GM23338 (cell line): Measurements from ENCODE around the gene CDYL2. TPM values are rescaled to one million over a fixed set of nuclear protein-coding genes. Genes with fewer than 3 reads are reported as not detected.

Experiments
- ATAC-seq: fragments of 200-7000 bp; cut with Tn5 transposase; 3 replicates; pipeline ENCODE4 v1.9.1; 2020
- DNase-seq: peaks from one replicate; pipeline ENCODE4 v3.0.0-alpha.2; 2015; ENCODE audit warnings: low spot score
- H2AFZ ChIP-seq: fragments of 200-600 bp; sonication (generic); 2 replicates; pipeline ENCODE4 v1.8.0; 2016; ENCODE audit warnings: antibody characterized with exemption, mild to moderate bottlenecking, moderate library complexity
- H3F3A ChIP-seq: fragments of 200-600 bp; sonication (generic); replicated peaks from 2 replicates; pipeline ENCODE4 v1.8.0; 2017; ENCODE audit warnings: antibody characterized with exemption, mixed run types, low read depth
- H3K27ac ChIP-seq: fragments of 200-600 bp; sonication (generic); 2 replicates; pipeline ENCODE4 v1.6.1; 2016; ENCODE audit warnings: low read depth
- H3K27me3 ChIP-seq: fragments of 200-600 bp; sonication (generic); 2 replicates; pipeline ENCODE4 v1.8.0; 2016; ENCODE audit warnings: mild to moderate bottlenecking, mixed run types, moderate library complexity; ENCODE audit not compliant: insufficient read depth
- H3K36me3 ChIP-seq: fragments of 200-600 bp; sonication (generic); 2 replicates; pipeline ENCODE4 v1.8.0; 2016; ENCODE audit warnings: mild to moderate bottlenecking; ENCODE audit not compliant: insufficient read depth
- H3K4me1 ChIP-seq: fragments of 200-600 bp; sonication (generic); 2 replicates; pipeline ENCODE4 v1.8.0; 2016; ENCODE audit warnings: mild to moderate bottlenecking, moderate library complexity; ENCODE audit not compliant: insufficient read depth
- H3K4me2 ChIP-seq: fragments of 200-600 bp; sonication (generic); 2 replicates; pipeline ENCODE4 v1.7.1; 2017; ENCODE audit warnings: mixed run types
- H3K4me3 ChIP-seq: fragments of 200-600 bp; sonication (generic); 2 replicates; pipeline ENCODE4 v1.6.1; 2016; ENCODE audit warnings: mixed run types
- H3K79me2 ChIP-seq: fragments of 200-600 bp; sonication (generic); replicated peaks from 2 replicates; pipeline ENCODE4 v1.8.0; 2017; ENCODE audit warnings: mild to moderate bottlenecking; ENCODE audit not compliant: insufficient read depth
- H3K9me2 ChIP-seq: fragments of 200-600 bp; sonication (generic); 2 replicates; pipeline ENCODE4 v1.8.0; 2017; ENCODE audit not compliant: insufficient read depth
- H4K20me1 ChIP-seq: fragments of 200-600 bp; sonication (generic); replicated peaks from 2 replicates; pipeline ENCODE4 v1.8.0; 2017; ENCODE audit warnings: mild to moderate bottlenecking; ENCODE audit not compliant: insufficient read depth
- H3K27ac Mint-ChIP-seq: 2 replicates; pipeline ENCODE4 v1.8.0; 2020; ENCODE audit warnings: inconsistent platforms, mild to moderate bottlenecking, moderate library complexity, mixed read lengths
- H3K27me3 Mint-ChIP-seq: 3 replicates; pipeline ENCODE4 v1.8.0; 2022; ENCODE audit warnings: low read depth, mild to moderate bottlenecking, moderate library complexity, mixed read lengths, inconsistent platforms; ENCODE audit not compliant: insufficient read depth, poor library complexity
- H3K36me3 Mint-ChIP-seq: 3 replicates; pipeline ENCODE4 v1.8.0; 2021; ENCODE audit warnings: low read depth, mild to moderate bottlenecking, inconsistent platforms, moderate library complexity, mixed read lengths
- H3K4me1 Mint-ChIP-seq: 3 replicates; pipeline ENCODE4 v1.8.0; 2020; ENCODE audit warnings: mild to moderate bottlenecking, inconsistent platforms, mixed read lengths
- H3K4me3 Mint-ChIP-seq: 3 replicates; pipeline ENCODE4 v1.8.0; 2021; ENCODE audit warnings: moderate library complexity, mild to moderate bottlenecking, inconsistent platforms, mixed read lengths
- H3K9me3 Mint-ChIP-seq: 3 replicates; pipeline ENCODE4 v1.8.0; 2020; ENCODE audit warnings: moderate library complexity, mild to moderate bottlenecking, inconsistent platforms, mixed read lengths
- CREB1 ChIP-seq: fragments of 250-450 bp; sonication (Bioruptor Pico); IDR thresholded peaks from 2 replicates; pipeline ENCODE4 v1.5.0; 2020; ENCODE audit warnings: low read depth, mild to moderate bottlenecking, moderate library complexity
- CTCF ChIP-seq, 2 experiments: fragments of 200-600 bp in 1 of 2; sonication (generic) in 1 of 2; conservative IDR thresholded peaks; 2 replicates each; pipeline versions ENCODE4 v1.5.1 to v1.6.1; 2016 to 2017; ENCODE audit warnings: antibody characterized with exemption in 2 of 2, low read depth in 2 of 2, mild to moderate bottlenecking in 2 of 2, moderate library complexity in 1 of 2
- EZH2 ChIP-seq: fragments of 200-600 bp; sonication (generic); IDR thresholded peaks from one replicate; pipeline ENCODE4 v1.8.0; 2017; ENCODE audit warnings: antibody characterized with exemption, mild to moderate bottlenecking, low read depth; ENCODE audit not compliant: unreplicated experiment
- EZH2phosphoT487 ChIP-seq: fragments of 200-600 bp; sonication (generic); IDR thresholded peaks from one replicate; pipeline ENCODE4 v1.8.1; 2018; ENCODE audit warnings: antibody characterized with exemption; ENCODE audit not compliant: unreplicated experiment
- JUNB ChIP-seq: IDR thresholded peaks from one replicate; pipeline ENCODE4 v1.6.1; 2016; ENCODE audit warnings: antibody characterized with exemption; ENCODE audit not compliant: unreplicated experiment
- NANOG ChIP-seq: IDR thresholded peaks from 2 replicates; pipeline ENCODE4 v1.6.1; 2016; ENCODE audit warnings: antibody characterized with exemption, borderline replicate concordance
- POLR2AphosphoS5 ChIP-seq: IDR thresholded peaks from 2 replicates; pipeline ENCODE4 v1.6.1; 2016; ENCODE audit warnings: antibody characterized with exemption, low read depth
- REST ChIP-seq: IDR thresholded peaks from one replicate; pipeline ENCODE4 v1.6.1; 2018; ENCODE audit warnings: antibody characterized with exemption; ENCODE audit not compliant: unreplicated experiment
- STAT1 ChIP-seq: IDR thresholded peaks from one replicate; pipeline ENCODE4 v1.6.1; 2016; ENCODE audit warnings: antibody characterized with exemption; ENCODE audit not compliant: unreplicated experiment
- ZNF114 ChIP-seq: fragments of 250-450 bp; sonication (Bioruptor Pico); IDR thresholded peaks from 2 replicates; pipeline ENCODE4 v1.5.0; 2020; ENCODE audit warnings: mild to moderate bottlenecking, moderate library complexity
- ZNF331 ChIP-seq: fragments of 250-450 bp; sonication (Bioruptor Pico); IDR thresholded peaks from 2 replicates; pipeline ENCODE4 v1.5.0; 2020; ENCODE audit warnings: low read depth, mild to moderate bottlenecking, moderate library complexity
- polyA plus RNA-seq: library from polyadenylated mRNA; unstranded; fragments of >200 nt; fragmentation: Nextera tagmentation; extraction: Ambion mirVana; gene quantifications from 2 replicates; pipeline ENCODE4 v1.2.1, GENCODE V29; 2016
- total RNA-seq: library from RNA; depleted of rRNA; stranded (reverse); fragments of >200 nt; shearing (Covaris generic); gene quantifications from 2 replicates; pipeline ENCODE4 v1.2.3, GENCODE V29; 2014
- TF ChIP-seq, protein P1 (sequence below): IDR thresholded peaks from 2 replicates; pipeline ENCODE4 v1.6.1; 2016; ENCODE audit warnings: antibody characterized with exemption
- TF ChIP-seq, protein P2 (sequence below): fragments of 250-450 bp; sonication (Bioruptor Pico); IDR thresholded peaks from 2 replicates; pipeline ENCODE4 v1.5.0; 2020; ENCODE audit warnings: mild to moderate bottlenecking, moderate library complexity

The CDYL2 gene
- total and polyA plus RNA-seq, 2 experiments from 2014 or later, result 0.82 to 4.3 TPM

DNA sequence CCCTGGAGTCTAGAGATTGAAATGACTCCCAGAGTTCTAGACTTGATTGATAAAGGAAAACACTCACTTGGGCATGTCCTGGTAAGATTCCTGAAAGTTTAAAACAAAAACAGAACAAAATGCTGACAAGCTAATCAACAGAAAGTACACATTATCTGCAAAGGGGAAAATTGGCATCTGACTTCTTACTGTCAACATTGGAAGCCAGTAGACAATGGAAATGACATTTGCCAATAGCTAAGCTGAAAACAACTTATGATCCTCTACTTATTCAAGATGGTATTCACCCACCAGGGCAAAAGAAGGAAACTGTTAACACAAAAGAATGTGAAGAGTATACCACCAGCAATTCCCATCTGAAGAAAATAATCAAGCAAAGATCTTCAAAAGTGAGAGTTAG lies 36.8 kb upstream of the CDYL2 start:
- H2AFZ ChIP-seq, result no peak overlapping the region
- no peaks in the 10 kb centered on the region for H3K4me1 Mint-ChIP-seq
- no peak overlapping the region for H3K27ac ChIP-seq
- H3K4me2 ChIP-seq, result no peak overlapping the region
- no peaks in the 10 kb centered on the region; the same call in 2 of the 3 replicates for H3K36me3 Mint-ChIP-seq
- H3K36me3 ChIP-seq, result no peaks in the 10 kb centered on the region
- peaks cover 3% of the 10 kb centered on the region; the same call in 1 of the 2 replicates for H3K9me2 ChIP-seq
- TF ChIP-seq NANOG (no peak), EZH2 (no peak), ZNF114 (CRISPR knock-in tag) (no peak), CTCF (conservative IDR thresholded peaks at IDR 0.05; ENCODE audit: low read depth in 2 of 2) (no peak), JUNB (no peak), REST (no peak), EZH2phosphoT487 (no peak), CREB1 (CRISPR knock-in tag) (no peak), ZNF331 (CRISPR knock-in tag) (no peak), STAT1 (no peak), POLR2AphosphoS5 (no peak)
- TF ChIP-seq, protein P1, sequence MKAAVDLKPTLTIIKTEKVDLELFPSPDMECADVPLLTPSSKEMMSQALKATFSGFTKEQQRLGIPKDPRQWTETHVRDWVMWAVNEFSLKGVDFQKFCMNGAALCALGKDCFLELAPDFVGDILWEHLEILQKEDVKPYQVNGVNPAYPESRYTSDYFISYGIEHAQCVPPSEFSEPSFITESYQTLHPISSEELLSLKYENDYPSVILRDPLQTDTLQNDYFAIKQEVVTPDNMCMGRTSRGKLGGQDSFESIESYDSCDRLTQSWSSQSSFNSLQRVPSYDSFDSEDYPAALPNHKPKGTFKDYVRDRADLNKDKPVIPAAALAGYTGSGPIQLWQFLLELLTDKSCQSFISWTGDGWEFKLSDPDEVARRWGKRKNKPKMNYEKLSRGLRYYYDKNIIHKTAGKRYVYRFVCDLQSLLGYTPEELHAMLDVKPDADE, result no peak
- TF ChIP-seq, protein P2, sequence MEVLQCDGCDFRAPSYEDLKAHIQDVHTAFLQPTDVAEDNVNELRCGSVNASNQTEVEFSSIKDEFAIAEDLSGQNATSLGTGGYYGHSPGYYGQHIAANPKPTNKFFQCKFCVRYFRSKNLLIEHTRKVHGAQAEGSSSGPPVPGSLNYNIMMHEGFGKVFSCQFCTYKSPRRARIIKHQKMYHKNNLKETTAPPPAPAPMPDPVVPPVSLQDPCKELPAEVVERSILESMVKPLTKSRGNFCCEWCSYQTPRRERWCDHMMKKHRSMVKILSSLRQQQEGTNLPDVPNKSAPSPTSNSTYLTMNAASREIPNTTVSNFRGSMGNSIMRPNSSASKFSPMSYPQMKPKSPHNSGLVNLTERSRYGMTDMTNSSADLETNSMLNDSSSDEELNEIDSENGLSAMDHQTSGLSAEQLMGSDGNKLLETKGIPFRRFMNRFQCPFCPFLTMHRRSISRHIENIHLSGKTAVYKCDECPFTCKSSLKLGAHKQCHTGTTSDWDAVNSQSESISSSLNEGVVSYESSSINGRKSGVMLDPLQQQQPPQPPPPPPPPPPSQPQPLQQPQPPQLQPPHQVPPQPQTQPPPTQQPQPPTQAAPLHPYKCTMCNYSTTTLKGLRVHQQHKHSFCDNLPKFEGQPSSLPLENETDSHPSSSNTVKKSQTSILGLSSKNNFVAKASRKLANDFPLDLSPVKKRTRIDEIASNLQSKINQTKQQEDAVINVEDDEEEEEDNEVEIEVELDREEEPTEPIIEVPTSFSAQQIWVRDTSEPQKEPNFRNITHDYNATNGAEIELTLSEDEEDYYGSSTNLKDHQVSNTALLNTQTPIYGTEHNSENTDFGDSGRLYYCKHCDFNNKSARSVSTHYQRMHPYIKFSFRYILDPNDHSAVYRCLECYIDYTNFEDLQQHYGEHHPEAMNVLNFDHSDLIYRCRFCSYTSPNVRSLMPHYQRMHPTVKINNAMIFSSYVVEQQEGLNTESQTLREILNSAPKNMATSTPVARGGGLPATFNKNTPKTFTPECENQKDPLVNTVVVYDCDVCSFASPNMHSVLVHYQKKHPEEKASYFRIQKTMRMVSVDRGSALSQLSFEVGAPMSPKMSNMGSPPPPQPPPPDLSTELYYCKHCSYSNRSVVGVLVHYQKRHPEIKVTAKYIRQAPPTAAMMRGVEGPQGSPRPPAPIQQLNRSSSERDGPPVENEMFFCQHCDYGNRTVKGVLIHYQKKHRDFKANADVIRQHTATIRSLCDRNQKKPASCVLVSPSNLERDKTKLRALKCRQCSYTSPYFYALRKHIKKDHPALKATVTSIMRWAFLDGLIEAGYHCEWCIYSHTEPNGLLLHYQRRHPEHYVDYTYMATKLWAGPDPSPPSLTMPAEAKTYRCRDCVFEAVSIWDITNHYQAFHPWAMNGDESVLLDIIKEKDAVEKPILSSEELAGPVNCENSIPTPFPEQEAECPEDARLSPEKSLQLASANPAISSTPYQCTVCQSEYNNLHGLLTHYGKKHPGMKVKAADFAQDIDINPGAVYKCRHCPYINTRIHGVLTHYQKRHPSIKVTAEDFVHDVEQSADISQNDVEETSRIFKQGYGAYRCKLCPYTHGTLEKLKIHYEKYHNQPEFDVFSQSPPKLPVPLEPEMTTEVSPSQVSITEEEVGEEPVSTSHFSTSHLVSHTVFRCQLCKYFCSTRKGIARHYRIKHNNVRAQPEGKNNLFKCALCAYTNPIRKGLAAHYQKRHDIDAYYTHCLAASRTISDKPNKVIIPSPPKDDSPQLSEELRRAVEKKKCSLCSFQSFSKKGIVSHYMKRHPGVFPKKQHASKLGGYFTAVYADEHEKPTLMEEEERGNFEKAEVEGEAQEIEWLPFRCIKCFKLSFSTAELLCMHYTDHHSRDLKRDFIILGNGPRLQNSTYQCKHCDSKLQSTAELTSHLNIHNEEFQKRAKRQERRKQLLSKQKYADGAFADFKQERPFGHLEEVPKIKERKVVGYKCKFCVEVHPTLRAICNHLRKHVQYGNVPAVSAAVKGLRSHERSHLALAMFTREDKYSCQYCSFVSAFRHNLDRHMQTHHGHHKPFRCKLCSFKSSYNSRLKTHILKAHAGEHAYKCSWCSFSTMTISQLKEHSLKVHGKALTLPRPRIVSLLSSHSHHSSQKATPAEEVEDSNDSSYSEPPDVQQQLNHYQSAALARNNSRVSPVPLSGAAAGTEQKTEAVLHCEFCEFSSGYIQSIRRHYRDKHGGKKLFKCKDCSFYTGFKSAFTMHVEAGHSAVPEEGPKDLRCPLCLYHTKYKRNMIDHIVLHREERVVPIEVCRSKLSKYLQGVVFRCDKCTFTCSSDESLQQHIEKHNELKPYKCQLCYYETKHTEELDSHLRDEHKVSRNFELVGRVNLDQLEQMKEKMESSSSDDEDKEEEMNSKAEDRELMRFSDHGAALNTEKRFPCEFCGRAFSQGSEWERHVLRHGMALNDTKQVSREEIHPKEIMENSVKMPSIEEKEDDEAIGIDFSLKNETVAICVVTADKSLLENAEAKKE, result no peak
- DNase-seq (no peak), ATAC-seq (no peak)
- H3K79me2 ChIP-seq, result no peaks in the 10 kb centered on the region
- H3K27me3 ChIP-seq, result no peaks in the 10 kb centered on the region
- H3K27ac Mint-ChIP-seq, result no peak overlapping the region
- H3K4me3 ChIP-seq, result no peak overlapping the region
- H3K4me3 Mint-ChIP-seq, result no peak overlapping the region
- H4K20me1 ChIP-seq, result no peaks in the 10 kb centered on the region
- no peaks in the 10 kb centered on the region for H3K4me1 ChIP-seq
- H3K9me3 Mint-ChIP-seq, result peaks cover 25% of the 10 kb centered on the region
- H3F3A ChIP-seq, result no peaks in the 10 kb centered on the region
- peaks cover 4% of the 10 kb centered on the region for H3K27me3 Mint-ChIP-seq
